ENCODE data around the gene CCDC80.

GRCh38 chr3:112617285-112617684, 23.7 kb downstream of the CCDC80 start:
- TF ChIP-seq POLR2A (IDR thresholded peaks at IDR 0.05) (no peak), CTCF (IDR thresholded peaks at IDR 0.05) (no peak)

Data from heart left ventricle (tissue), 13 donors.